Caco-2 (cell line): ENCODE measurements around the gene TFEC. TPM values are rescaled to one million over a fixed set of nuclear protein-coding genes. Genes with fewer than 3 reads are reported as not detected.

Experiments used
- BruUV-seq: library from RNA; stranded (reverse); fragments of 400-500 nt; replicated peaks from 2 replicates; lab custom pipeline; 2021; lab: Mats Ljungman, UMichigan
- CTCF ChIA-PET: fragments of 300-600 bp; sonication (Branson Sonifier 250); formaldehyde crosslinking; loops from one replicate; lab custom pipeline; 2022; ENCODE audit warnings: antibody characterized with exemption; lab: Charles Lee
- POLR2A ChIA-PET: fragments of 300-600 bp; sonication (Branson Sonifier 250); formaldehyde crosslinking; loops from one replicate; lab custom pipeline; 2022; ENCODE audit warnings: antibody characterized with exemption; lab: Charles Lee
- DNase-seq, 2 experiments: peaks; one replicate each; pipeline versions ENCODE4 v3.0.0 to v3.0.0-alpha.2; 2020 to 2022
- H3K27me3 ChIP-seq: replicated peaks from 2 replicates; pipeline ENCODE4 v1.6.0; 2011; ENCODE audit warnings: low read length; ENCODE audit not compliant: control insufficient read depth, insufficient read depth
- H3K36me3 ChIP-seq: 2 replicates; pipeline ENCODE4 v1.5.1; 2011; ENCODE audit warnings: low read length; ENCODE audit not compliant: control insufficient read depth, insufficient read depth
- H3K4me1 ChIP-seq: fragments of 250-450 bp; sonication (Bioruptor Pico); 2 replicates; pipeline ENCODE4 v1.5.1; 2020; ENCODE audit warnings: mild to moderate bottlenecking
- H3K4me3 ChIP-seq: 2 replicates; pipeline ENCODE4 v1.5.1; 2011; ENCODE audit warnings: low read depth, mild to moderate bottlenecking, control low read depth, low read length
- H3K9me3 ChIP-seq: fragments of 250-450 bp; sonication (Bioruptor Pico); 2 replicates; pipeline ENCODE4 v1.5.1; 2020; ENCODE audit warnings: mild to moderate bottlenecking, moderate library complexity
- H3K27ac Mint-ChIP-seq: one replicate; pipeline ENCODE4 v1.8.0; 2022; ENCODE audit warnings: mixed read lengths; ENCODE audit not compliant: unreplicated experiment
- H3K27me3 Mint-ChIP-seq: one replicate; pipeline ENCODE4 v1.8.0; 2022; ENCODE audit warnings: mixed read lengths; ENCODE audit not compliant: insufficient read depth, unreplicated experiment
- H3K36me3 Mint-ChIP-seq: one replicate; pipeline ENCODE4 v1.8.0; 2022; ENCODE audit warnings: mild to moderate bottlenecking, mixed read lengths; ENCODE audit not compliant: insufficient read depth, unreplicated experiment
- H3K4me1 Mint-ChIP-seq: one replicate; pipeline ENCODE4 v1.8.0; 2022; ENCODE audit warnings: low read depth, mixed read lengths; ENCODE audit not compliant: unreplicated experiment
- H3K4me3 Mint-ChIP-seq: one replicate; pipeline ENCODE4 v1.8.0; 2022; ENCODE audit warnings: mild to moderate bottlenecking, moderate library complexity, mixed read lengths; ENCODE audit not compliant: unreplicated experiment
- H3K9me3 Mint-ChIP-seq: one replicate; pipeline ENCODE4 v1.8.0; 2022; ENCODE audit warnings: mixed read lengths; ENCODE audit not compliant: unreplicated experiment
- intact Hi-C: fragments of 100-400 bp; cut with micrococcal nuclease; formaldehyde crosslinking; loops from one replicate; pipeline ENCODE4 v1.10.0; 2022; ENCODE audit not compliant: unreplicated experiment
- total RNA-seq: library from RNA; stranded (reverse); gene quantifications from 2 replicates; pipeline ENCODE4 v1.2.3, GENCODE V29; 2022
- TF ChIP-seq, protein P1 (sequence below), 2 experiments: fragments of 200-600 bp in 1 of 2; IDR thresholded peaks; 1 replicate in 1 of 2; 2 replicates in 1 of 2; pipeline versions ENCODE4 v1.5.1 to v1.8.0; 2011 to 2022; ENCODE audit warnings: antibody characterized with exemption in 1 of 2, control low read depth in 1 of 2, inconsistent platforms in 1 of 2, low read depth in 1 of 2, low read length in 1 of 2, mild to moderate bottlenecking in 1 of 2, moderate library complexity in 1 of 2; ENCODE audit not compliant: insufficient read depth in 1 of 2, severe bottlenecking in 1 of 2, unreplicated experiment in 1 of 2

The TFEC gene
- total RNA-seq, 1 experiment from 2014 or later, result 45.1 TPM

DNA sequence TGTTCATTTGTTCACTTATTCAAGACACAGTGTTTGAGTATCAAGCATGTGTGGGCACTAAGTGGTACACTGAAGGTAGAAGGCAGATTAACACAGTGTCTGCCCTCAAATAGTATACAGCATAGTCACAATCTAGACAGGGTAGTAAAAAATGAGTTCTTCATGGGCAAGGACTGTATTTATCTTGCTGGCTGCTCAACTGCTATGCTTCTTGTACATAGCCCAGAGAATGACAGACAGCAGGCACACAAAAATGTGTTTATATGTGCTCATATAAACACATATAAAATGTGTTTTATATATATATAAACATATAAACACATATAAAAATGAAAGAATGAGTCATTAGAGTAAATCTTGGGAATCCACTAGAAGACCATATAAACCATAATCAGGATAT, 43.1 kb downstream of the TFEC start:
- H3K9me3 Mint-ChIP-seq, result peaks cover 10% of the 10 kb centered on the region
- no peaks in the 10 kb centered on the region for H3K27me3 Mint-ChIP-seq
- H3K4me3 Mint-ChIP-seq, result no peak overlapping the region
- TF ChIP-seq, protein P1, sequence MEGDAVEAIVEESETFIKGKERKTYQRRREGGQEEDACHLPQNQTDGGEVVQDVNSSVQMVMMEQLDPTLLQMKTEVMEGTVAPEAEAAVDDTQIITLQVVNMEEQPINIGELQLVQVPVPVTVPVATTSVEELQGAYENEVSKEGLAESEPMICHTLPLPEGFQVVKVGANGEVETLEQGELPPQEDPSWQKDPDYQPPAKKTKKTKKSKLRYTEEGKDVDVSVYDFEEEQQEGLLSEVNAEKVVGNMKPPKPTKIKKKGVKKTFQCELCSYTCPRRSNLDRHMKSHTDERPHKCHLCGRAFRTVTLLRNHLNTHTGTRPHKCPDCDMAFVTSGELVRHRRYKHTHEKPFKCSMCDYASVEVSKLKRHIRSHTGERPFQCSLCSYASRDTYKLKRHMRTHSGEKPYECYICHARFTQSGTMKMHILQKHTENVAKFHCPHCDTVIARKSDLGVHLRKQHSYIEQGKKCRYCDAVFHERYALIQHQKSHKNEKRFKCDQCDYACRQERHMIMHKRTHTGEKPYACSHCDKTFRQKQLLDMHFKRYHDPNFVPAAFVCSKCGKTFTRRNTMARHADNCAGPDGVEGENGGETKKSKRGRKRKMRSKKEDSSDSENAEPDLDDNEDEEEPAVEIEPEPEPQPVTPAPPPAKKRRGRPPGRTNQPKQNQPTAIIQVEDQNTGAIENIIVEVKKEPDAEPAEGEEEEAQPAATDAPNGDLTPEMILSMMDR (IDR thresholded peaks at IDR 0.05; ENCODE audit: insufficient read depth in 1 of 2, low read depth in 1 of 2, low read length in 1 of 2, severe bottlenecking in 1 of 2, unreplicated experiment in 1 of 2), result no peak
- POLR2A ChIA-PET, result no interaction called here
- Histone ChIP-seq H3K9me3 (no peaks in the 10 kb centered on the region), H3K4me3 (no peak overlapping the region), H3K36me3 (no peaks in the 10 kb centered on the region), H3K4me1 (no peaks in the 10 kb centered on the region), H3K27me3 (no peaks in the 10 kb centered on the region)
- intact Hi-C loops, result no loop called here
- CTCF ChIA-PET, result no interaction called here
- H3K4me1 Mint-ChIP-seq, result no peaks in the 10 kb centered on the region
- no peaks in the 10 kb centered on the region for H3K36me3 Mint-ChIP-seq
- BruUV-seq, result no TSS peak
- DNase-seq, result no peak
- no peak overlapping the region for H3K27ac Mint-ChIP-seq

DNA sequence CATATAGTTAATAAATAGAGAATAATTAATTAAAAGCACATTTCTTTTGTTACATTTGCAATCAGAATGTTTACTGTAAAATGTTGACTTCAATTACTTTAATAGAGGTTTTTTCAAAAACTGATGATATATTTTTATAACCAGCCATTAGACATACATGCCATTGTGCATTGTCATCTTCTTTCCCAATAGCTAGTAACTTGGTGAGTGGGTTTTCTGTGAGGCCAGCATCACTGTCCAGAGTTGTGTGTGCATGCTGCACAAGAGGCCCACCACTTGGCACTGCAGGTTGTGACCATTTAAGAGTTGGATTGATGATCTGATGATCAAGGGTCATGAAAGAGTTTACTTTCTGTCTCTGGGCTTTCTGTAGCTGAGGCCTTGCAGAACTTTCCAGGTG, 46.5 kb downstream of the TFEC start:
- no peaks in the 10 kb centered on the region for H3K9me3 ChIP-seq
- no peaks in the 10 kb centered on the region for H3K27me3 ChIP-seq
- POLR2A ChIA-PET, result no interaction called here
- Mint-ChIP-seq H3K9me3 (peaks cover 9% of the 10 kb centered on the region), H3K4me1 (no peaks in the 10 kb centered on the region), H3K27me3 (no peaks in the 10 kb centered on the region), H3K27ac (no peak overlapping the region), H3K36me3 (no peaks in the 10 kb centered on the region), H3K4me3 (no peak overlapping the region)
- H3K4me1 ChIP-seq, result no peaks in the 10 kb centered on the region
- H3K4me3 ChIP-seq, result no peak overlapping the region
- no peak for DNase-seq
- TF ChIP-seq, protein P1 (IDR thresholded peaks at IDR 0.05; ENCODE audit: insufficient read depth in 1 of 2, low read depth in 1 of 2, low read length in 1 of 2, severe bottlenecking in 1 of 2, unreplicated experiment in 1 of 2), result no peak
- no peaks in the 10 kb centered on the region for H3K36me3 ChIP-seq
- CTCF ChIA-PET, result no interaction called here
- intact Hi-C loops, result no loop called here
- no TSS peak for BruUV-seq

DNA sequence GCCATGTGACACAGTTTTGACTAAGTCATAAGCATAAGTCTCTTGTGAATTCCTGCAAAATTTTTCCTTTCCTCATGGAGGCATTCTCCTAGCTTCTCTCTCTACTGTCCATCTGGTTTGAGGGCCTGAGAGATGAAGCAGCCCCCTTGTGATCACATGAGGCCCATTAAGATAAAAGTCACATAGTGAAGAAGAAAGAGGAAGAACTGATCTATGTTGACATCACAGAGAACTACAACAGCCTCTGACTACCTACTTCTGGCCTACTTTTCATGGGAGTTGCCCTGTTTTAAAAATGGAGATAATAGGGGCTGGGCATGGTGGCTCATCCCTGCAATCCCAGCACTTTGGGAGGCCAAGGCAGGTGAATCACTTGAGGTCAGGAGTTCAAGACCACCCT, 50.4 kb downstream of the TFEC start:
- Mint-ChIP-seq H3K36me3 (no peaks in the 10 kb centered on the region), H3K9me3 (peaks cover 9% of the 10 kb centered on the region), H3K4me3 (no peak overlapping the region), H3K4me1 (peaks cover 6% of the 10 kb centered on the region), H3K27me3 (no peaks in the 10 kb centered on the region), H3K27ac (no peak overlapping the region)
- Histone ChIP-seq H3K27me3 (no peaks in the 10 kb centered on the region), H3K36me3 (no peaks in the 10 kb centered on the region), H3K9me3 (0 out of 2 replicates have a peak, but pooled peaks cover 4% of the 10 kb centered on the region), H3K4me3 (no peak overlapping the region), H3K4me1 (peaks cover 16% of the 10 kb centered on the region)
- BruUV-seq, result no TSS peak
- POLR2A ChIA-PET, result no interaction called here
- CTCF ChIA-PET, result no interaction called here
- TF ChIP-seq, protein P1 (IDR thresholded peaks at IDR 0.05; ENCODE audit: insufficient read depth in 1 of 2, low read depth in 1 of 2, low read length in 1 of 2, severe bottlenecking in 1 of 2, unreplicated experiment in 1 of 2), result no peak
- no peak for DNase-seq
- intact Hi-C loops, result no loop called here
